Measurements from ENCODE around the gene WDR49.
"Not testable (repeated sequence)": the region's sequence is repeated elsewhere in the genome, so short reads cannot be mapped to it uniquely, and the experiment has no call there.

WDR49 gene

DNA sequence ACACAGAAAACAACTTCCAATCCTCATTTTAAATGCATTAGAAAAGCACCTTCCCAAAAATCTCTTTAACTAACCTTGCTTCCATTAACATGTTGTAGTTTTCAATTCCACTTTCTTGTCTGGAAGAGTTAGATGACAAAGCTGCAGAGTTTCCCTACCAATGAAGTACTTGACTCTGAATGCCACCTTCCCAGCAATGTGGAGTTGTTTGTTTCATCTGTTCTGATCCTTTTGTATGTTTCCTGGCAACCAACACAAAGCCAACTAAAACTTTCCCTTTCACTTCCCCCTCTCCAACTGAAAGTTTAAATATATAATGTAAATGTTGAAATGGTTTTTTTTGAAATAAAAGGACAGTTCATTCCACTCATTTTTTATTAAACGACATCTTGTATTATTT is at the start of gene WDR49:
Gene WDR49, minus strand, starts transcription at position 183 of the 400 bp plus-strand sequence. CDS start 517 bp downstream, outside the sequence.
- DNase-seq: no peak

DNA sequence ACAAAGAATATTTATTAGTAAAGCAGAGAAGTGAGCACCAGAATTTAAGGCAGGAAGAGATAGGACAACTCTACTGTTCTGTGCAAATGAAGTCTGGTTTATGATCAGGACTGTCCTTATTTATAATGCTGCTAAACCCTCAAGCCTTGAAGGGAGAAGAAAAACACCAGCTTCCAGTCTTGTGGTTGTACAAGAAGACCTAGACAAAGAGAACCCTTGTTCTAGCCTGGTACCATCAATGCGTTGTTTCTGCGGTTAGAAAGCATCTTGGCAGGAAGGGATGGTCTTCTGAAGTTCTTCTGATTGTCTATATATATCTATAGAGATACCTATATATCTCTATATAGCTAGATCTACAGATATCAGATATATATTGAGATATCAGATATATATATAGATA is 47.2 kb upstream of the WDR49 start:
- DNase-seq: no peak

DNA sequence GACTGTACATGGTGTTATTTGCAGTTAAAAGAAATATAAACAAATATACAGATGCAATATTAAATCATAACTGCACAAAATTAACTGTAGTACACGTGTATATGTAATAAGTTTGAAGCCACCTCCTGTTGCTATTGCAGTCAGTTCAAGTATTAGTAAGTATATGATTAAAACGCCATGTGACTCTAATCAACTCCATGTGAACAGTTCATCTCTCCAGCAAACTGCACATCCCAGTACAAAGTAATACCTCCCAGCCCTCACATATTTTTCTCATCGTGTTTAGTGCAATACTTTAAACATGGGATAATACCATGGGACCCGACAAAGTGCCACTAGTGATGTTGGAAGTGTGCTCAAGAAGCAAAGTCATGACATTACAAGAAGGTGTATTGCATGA is 46.3 kb upstream of the WDR49 start:
- DNase-seq: no peak

DNA sequence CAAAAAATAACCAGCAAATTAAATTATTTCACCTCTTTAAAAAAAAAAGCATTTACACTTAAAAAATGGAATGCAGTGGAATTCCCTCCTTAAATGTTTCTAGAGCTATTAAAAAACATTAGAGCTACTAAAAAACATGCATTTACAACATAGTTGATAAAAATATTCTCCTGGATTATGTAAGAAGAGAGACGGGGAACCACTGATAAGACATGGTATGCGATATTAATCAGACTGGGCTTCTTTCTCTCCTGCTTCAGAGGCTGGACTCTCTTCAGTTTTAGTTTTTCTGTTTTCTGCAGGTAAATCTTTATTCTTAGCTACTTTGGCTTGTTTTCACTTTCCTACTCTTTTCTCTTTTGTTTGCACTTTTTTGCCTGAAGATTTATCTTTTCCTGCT is 40.4 kb upstream of the WDR49 start:
- no peak for DNase-seq

DNA sequence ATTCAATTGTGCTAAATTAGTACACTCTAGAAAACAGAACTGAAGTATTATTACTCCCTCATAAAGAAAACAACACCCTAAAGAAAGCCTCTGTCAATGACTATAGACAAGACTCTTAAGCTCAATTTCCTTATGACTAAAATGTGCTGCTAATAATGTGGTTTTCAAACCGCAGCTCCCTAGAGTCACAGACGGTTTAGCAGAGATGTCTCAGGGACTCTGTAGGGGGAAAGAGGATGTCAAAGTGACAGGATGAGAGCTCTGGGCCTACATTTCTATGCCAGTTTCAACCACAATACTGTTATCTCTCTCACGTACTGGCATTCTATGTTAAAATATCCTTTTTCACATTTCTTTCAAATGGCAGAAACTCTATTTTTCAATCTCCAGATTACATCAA is 37.6 kb upstream of the WDR49 start:
- DNase-seq: peak; percentile 49

DNA sequence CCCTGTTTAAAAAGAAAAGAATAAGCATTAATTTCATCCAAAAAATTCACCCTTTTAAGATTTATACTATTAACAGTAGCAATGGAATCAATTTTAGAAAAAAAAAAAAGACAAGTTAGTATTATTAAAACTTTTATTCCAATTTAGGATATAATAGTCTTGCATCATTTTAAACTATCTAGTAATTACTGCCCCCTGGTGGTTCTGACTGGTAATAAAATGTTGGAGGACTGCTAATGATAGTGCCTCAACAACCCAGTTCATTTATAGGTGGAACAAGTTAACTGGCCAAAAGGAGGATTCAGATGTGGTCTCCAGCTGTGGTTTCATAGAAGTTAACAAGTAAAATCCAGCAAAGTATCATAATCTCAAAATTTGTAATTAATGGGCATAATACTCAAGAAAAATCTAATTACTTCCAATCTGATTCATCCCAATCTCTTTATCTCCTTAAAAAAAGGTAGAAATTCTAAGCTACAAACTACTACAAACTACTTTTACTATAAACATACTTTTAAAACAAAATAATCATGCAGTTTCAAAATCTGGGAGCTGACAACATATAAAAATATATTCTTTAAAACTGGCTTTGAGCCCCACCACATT is 30.7 kb upstream of the WDR49 start:
- peak; percentile 4 for DNase-seq

DNA sequence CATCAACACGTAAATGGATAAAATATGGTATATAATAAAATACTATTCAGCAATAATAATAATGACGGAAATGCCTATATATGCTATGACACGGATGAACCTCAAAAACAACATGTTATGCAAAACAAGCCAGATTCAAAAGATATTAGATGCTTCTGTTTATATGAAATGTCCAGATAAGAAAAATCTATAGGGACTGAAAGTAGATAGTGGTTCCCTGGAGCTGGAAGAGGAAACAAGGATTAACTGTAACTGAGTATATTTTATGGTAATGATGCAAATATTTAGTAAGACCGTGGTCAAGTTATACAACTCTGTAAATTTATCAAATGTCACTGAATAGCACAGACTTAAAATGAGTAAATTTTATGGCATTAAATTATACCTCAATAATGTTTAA is 25.8 kb upstream of the WDR49 start:
- no peak for DNase-seq

DNA sequence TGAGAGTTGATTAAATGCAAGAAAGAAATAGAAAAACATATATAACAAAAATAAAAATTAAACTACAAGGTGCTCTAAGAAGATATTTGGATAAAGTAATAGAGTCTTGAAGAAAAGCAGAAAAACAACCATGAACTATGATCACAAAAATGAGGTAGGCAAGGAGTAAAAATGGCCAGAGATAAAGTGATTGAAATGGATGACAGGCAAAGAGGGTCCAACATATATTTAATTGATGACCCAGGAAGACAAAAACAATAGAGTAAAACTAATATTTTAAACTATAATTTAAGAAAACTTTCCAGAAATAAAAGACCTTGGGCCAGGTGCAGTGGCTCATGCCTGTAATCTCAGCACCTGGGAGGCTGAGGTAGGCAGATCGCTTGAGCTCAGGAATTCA is 22.1 kb upstream of the WDR49 start:
- no peak for DNase-seq

DNA sequence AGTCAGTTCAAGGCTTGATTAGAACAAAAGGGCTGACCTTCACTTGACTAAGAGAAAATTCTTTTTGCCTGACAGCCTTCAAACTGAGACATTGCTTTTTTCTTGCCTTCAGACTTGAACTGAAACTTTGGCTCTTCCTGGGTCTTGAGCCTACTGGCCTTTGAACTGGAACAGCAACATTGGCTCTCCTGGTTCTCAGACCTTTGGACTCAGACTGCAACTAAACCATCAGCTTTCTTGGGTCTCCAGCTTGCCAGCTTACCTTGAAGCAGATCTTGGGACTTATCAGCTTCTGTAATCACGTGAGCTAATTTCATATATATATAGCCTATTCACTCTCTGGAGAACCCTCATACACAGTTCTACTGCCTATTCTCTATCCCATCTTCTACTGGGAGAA is 19.5 kb upstream of the WDR49 start:
- no peak for DNase-seq

DNA sequence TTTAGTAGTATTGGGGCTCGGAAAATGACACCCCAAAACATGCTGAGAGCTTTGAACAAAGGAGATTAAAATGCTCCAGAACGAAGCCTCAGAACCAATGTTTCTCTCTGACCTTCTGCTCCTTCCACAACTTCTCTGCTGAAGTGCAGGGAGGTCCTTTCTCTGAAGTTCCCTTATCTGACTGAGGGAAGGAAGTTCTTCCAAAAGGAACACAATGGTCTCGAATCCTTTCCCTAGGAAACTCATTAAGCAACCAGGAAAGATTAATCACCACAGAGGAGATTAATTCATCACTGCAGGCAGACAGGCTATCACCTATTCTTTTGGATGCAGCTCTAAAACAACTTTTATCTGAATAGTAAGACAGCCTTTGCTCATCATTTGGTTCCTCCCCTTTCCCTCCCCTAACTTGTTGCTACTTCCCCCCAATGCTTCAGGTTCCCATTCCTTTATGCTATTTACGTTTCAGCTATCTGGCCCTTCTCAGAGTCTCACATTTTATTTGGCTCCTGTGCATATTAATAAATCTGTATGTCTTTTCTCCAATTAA is 18.2 kb upstream of the WDR49 start:
- no peak for DNase-seq

DNA sequence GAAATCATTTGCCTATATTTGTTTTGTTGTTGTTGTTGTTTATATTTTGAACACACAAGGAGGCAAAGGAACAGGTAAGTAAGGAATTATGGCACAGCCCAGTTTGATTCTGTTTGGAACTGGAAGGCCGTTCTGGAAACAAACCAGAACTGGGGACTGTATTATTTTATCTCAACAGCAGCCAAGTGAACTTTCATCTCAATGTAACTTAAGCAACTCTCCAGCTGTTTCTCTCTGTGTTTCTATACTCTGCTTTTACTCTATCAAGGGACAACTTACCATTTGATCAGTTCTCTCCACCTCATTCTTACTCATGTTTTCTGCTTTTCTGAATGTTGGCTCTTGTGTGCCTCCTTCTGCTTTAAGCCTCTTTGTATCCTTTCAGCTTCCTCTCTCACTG is 16.0 kb upstream of the WDR49 start:
- DNase-seq: no peak

DNA sequence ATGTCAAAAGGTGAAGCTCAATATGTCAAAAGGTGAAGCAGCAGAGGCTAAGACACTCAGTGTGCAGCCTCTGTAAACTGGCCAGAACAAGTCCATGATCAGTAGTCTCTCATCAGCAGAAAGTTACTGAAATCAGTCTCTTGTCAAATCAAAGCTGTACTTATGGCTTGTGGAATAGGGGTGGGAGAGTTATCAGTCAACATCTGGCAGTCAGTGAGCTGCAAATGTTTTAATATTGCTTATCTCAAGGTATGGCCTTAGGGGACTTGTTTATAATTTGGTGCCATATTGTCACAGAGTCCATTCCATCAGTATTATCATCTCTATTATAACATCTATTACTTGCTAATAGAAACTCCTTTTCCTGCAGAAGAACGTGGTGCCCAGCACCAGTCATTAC is 14.9 kb upstream of the WDR49 start:
- no peak for DNase-seq

DNA sequence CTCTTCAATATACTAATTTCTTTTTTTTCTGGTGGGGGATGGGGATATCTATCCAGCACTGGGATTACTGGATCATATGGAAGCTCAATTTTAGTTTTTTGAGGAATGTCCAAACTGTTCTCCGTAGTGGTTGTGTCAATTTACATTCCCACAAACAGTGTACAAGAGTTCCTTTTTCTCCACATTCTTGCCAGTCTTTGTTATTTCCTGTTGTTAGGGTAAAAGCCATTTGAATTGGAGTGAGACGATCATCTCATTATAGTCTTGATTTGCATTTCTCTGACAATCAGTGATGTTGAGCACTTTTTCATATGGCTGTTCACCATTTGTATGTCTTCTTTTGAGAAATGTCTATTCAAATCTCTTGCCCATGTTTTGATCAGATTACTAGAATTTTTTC is 12.8 kb upstream of the WDR49 start:
- DNase-seq: no peak

DNA sequence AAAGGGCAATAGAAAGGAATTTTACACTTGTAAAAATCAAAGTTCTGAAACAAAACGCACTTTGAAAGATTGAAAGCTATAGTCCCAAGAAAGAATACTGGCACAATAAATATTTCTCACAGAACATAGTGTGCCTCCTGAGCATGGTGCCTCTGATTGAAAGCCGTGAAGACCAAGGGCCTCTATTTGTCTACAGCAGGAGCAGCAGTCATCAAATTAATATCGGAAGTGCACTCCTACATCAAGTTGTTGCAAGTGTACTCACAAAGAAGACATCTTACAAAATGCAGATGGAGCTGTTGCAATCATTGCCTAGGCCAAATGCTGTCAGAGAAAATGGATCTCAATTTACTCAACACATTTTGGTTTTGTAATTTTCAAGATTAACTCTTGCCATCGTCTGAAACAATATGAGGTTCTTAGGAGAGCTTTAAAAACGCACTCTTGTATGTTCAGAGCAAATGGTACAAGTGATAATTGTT is 9.2 kb upstream of the WDR49 start:
- no peak for DNase-seq

DNA sequence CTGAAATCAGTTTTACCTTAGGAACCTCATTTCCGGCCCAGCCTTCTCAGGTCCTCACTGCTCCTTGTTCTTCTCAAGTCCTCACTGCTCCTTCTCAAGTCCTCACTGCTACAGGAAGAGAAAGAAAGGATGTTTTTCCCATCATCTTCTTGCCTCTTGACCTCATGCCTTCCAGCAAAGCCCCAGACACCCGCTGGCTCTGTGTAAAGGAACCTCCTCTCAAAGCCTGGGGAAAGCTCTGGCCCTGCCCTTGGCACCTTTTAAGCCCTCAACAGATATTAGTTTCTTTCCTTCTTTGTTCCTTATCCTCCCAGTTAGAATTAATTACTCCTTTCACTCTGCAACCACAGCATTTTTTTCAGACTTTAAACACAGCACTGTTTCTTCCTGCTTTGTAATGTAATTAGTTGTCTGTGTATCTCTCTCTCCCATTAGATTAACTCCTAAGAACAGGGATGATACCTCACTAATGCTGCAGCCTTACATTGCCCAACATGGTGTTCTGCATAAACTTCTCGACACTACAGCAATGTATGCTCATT is 4.0 kb upstream of the WDR49 start:
- DNase-seq: no peak

DNA sequence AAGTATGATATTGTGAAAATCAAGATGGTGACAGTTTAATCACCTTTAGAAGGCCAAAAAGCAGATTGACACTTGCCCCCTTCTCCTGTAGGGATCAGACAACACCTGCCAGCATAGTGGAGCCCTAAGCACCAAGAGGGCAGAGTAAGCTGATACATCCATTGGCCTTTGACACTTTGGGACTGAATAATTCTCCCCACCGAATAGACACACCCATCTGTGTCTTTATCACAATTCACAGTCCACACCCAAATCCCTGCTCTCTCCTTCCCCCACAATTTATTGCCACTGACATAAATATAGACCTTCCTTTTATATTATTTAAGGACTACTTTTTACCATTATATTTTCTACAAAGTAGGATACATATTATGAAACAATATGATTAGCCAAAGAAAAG is 3.1 kb upstream of the WDR49 start:
- DNase-seq: no peak

DNA sequence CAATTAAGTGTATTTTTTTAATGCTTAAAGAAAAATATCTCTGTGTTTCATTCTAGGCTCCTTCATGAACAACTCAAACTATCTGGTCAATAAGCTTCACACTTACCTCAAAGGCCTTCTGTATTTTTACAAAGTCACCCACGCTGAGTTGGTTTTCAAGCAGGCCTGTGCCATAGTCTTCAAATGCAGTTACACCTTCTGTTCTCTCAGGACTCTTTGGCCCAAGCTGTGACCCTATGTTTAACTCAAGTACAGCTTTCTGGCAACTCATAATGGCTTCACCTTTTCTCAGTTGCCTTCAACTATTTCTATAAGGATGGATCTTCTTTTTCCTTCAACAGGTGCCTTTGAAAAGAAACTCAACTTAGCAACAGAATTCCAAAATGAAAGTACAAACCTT is 587 bp downstream of the WDR49 start:
- no peak for DNase-seq

DNA sequence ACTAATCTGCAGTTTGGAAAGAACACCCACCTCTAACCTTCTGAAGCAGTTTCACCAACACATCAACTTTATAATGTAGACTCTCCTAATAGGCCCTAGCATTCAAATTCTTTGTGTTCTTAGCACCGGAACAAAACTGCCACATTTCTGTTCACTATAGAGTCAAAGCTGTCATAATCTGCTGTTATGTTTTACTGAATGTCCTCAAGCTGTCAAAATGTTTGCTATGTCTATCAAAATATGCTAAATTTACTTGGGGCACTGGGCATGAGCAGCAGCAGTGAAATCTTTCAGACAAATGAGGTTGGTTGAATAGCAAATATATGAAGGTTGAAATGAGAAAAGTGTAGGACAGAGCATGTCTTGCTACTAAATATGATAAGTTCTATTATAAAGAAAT is 1.9 kb downstream of the WDR49 start:
- DNase-seq: no peak

DNA sequence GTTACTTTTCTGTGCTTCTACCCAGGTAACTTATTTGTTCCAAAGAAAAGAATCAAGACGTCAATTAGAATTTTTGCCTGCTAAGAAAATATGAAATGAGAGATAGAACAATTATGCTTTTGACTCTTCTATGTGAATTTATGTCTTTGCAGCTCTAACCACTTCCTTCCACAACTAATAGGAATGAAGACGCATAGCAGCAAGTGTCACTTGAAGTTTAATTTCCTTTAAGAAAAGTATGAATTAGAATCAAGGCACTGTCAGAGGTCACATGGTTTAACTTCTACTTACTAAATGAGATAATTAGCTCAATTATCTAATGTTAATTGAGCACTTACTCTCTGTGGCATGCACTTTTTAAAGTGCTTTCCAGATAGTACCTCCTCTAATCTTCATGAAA is 3.3 kb downstream of the WDR49 start:
- no peak for DNase-seq

DNA sequence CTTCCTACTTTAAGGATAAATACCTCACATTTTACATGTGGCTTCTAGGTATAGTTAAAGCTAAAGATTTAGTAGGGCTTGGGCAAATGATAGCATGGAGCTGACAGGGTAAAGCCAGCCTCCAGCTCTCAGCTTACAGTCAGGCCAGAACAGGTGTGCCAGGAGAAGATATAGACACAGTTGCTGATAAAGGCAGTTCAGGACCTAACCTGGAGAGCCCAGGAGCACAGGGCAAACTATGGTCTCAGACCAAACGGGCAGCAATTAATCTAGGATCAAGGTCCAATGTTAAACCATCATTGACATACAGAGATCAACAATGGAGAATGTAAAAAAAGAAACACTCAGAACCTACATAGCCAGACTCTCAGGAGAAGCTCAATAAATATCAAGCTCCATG is 4.0 kb downstream of the WDR49 start:
- no peak for DNase-seq

DNA sequence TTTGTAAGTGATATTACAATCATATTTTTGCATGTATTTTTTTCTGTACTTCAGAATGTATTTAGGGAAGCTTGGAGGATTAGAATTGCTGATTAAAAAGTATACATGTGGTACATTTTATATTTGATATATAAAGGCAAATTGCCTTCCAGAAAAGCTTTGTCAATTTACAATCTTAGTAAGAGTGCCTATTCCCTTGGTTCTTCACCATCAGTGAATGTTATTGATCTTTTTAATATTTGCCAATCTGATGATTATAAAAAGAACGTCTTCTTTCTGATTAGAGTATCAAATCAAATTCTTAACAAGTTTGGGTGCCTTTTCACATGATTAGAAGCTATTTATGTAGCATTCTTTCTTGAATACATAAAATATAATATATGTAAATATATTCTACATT is 9.1 kb downstream of the WDR49 start:
- no peak for DNase-seq

DNA sequence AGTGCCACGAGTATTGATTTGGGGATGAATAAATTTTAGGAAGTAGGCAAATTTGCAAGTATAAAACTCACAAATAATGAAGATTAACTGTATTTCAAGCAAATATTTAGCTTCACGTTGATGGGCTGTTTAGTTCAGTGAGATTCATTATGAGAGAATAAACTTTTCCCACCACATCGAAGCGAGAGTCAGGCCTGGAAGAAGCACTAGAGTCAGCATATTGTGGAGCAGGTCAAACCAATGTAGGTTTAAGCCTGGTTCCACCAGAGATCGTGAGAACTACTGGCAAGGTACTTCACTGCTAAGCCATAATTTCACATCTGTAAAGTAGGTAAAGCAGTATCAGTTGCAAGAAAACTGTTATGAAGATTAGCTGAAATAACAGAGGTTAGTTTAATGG is 22.3 kb downstream of the WDR49 start:
- no peak for DNase-seq

DNA sequence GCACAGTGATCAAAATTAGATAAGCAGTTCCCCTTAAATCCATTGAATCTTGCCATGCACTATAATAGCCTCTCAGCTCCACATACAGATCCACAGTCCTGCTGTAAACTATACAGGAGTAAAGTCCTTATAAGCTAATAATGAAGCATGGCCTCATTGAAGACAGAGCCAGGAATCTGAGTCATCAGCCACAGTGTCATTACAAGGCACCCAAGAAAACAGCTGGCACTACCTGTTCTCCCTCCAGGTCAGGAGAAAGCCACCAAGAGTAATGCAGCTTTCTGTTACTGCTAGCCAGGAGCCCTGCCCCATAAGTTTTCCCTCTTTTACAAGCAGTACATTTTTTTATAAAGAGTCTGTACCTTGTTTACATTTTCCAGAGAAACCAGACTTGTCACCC is 27.3 kb downstream of the WDR49 start:
- DNase-seq: no peak

DNA sequence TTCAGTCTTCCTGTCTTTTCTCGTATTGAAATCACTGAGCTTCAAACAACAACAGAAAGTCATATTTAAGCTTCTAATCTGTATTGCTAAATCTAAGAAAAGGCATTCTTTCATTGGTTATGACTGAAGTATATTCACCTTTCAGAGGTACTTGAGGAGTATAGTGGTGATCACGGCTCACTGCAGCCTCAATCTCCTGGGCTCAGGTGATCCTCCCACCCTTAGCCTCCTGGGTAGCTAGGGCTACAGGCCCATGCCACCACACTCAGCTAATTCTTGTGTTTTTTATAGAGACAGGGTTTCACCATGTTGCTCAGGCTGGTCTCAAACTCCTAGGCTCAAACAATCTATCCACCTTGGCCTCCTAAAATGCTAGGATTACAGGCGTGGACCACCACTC is 38.7 kb downstream of the WDR49 start:
- no peak for DNase-seq

DNA sequence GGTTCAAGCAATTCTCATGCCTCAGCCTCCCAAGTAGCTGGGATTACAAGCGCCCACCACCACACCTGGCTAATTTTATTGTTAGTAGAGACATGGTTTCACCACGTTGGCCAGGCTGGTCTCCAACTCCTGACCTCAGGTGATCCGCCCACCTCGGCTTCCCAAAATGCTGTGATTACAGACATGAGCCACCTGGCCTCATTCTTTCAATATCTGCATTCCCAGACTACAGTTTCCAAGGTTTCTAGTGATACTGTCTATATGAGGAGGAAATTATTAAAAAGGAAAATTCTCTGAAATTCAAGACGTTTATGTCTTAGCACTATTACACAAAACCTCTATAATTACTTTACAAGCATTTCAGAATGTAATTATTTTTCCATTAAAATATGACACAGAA is 39.5 kb downstream of the WDR49 start:
- not testable (repeated sequence) for DNase-seq
